Stimulated activated CD4-positive, alpha-beta T cell treated with anti-CD3 and anti-CD28 coated beads, Interleukin-2, amount 100 ng/mL, for 48 hours (primary cell): ENCODE measurements around the gene SYT17.
A peak's percentile ranks its signal among the peaks of the same experiment; 100 is the strongest.

Experiments used
- DNase-seq, 2 donors: peaks; one replicate each; pipeline ENCODE4 v3.0.0-alpha.2; 2020

The SYT17 gene

GRCh38 chr16:19266774-19267173, 98.7 kb downstream of the SYT17 start:
- no peak for DNase-seq

GRCh38 chr16:19269098-19269497, 101.1 kb downstream of the SYT17 start:
- DNase-seq = no peak

- DNase-seq = no peak
Measured at GRCh38 chr16:19274165-19274797, 106.2 kb downstream of the SYT17 start.

GRCh38 chr16:19278403-19278802, 110.4 kb downstream of the SYT17 start:
- no peak for DNase-seq

- DNase-seq = no peak
Measured at GRCh38 chr16:19281246-19281645, 113.2 kb downstream of the SYT17 start.

- DNase-seq = no peak
Measured at GRCh38 chr16:19282101-19282500, 114.1 kb downstream of the SYT17 start.

GRCh38 chr16:19283637-19284036, 115.6 kb downstream of the SYT17 start:
- no peak for DNase-seq

- no peak for DNase-seq
Measured at GRCh38 chr16:19284207-19284606, 116.2 kb downstream of the SYT17 start.

- DNase-seq = no peak
Measured at GRCh38 chr16:19285431-19285830, 117.4 kb downstream of the SYT17 start, which contains the start of gene CLEC19A. TSS of gene CLEC19A (plus strand) at chr16:19285731. CDS start at chr16:19285852, 121 bp downstream.

- DNase-seq = no peak
Measured at GRCh38 chr16:19286827-19287226, 118.8 kb downstream of the SYT17 start.

GRCh38 chr16:19287241-19287640, 119.2 kb downstream of the SYT17 start:
- DNase-seq = no peak

GRCh38 chr16:19288872-19289799, 121.1 kb downstream of the SYT17 start:
- no peak for DNase-seq

GRCh38 chr16:19289811-19290485, 121.9 kb downstream of the SYT17 start:
- DNase-seq = no peak

GRCh38 chr16:19290860-19291259, 122.8 kb downstream of the SYT17 start:
- no peak for DNase-seq

GRCh38 chr16:19291475-19291874, 123.4 kb downstream of the SYT17 start:
- no peak for DNase-seq

GRCh38 chr16:19292186-19292585, 124.1 kb downstream of the SYT17 start:
- no peak for DNase-seq

GRCh38 chr16:19294156-19294649, 126.2 kb downstream of the SYT17 start:
- peak; percentile 36 for DNase-seq

- no peak for DNase-seq
Measured at GRCh38 chr16:19295393-19295792, 127.4 kb downstream of the SYT17 start.

GRCh38 chr16:19297454-19297853, 129.4 kb downstream of the SYT17 start:
- DNase-seq = no peak

- DNase-seq = no peak
Measured at GRCh38 chr16:19299565-19299964, 131.5 kb downstream of the SYT17 start.

GRCh38 chr16:19301931-19302330, 133.9 kb downstream of the SYT17 start:
- DNase-seq = no peak

GRCh38 chr16:19304750-19305149, 136.7 kb downstream of the SYT17 start:
- DNase-seq = no peak

GRCh38 chr16:19305443-19305842, 137.4 kb downstream of the SYT17 start:
- no peak for DNase-seq
